ENCODE measurements around the gene ADNP2.

The ADNP2 gene

GRCh38 chr18:80120932-80121331, 11.9 kb downstream of the ADNP2 start:
- Histone ChIP-seq H3K27me3 (ENCODE audit: insufficient read depth, poor library complexity, severe bottlenecking) (no peaks in the 10 kb centered on the region), H3K27ac (replicated peaks) (no peak overlapping the region), H3K4me3 (replicated peaks; ENCODE audit: insufficient read depth, low read length) (no peak overlapping the region)
- DNase-seq (ENCODE audit: low read depth in 1 of 2, low spot score in 1 of 2), result no peak
- TF ChIP-seq, protein P1, sequence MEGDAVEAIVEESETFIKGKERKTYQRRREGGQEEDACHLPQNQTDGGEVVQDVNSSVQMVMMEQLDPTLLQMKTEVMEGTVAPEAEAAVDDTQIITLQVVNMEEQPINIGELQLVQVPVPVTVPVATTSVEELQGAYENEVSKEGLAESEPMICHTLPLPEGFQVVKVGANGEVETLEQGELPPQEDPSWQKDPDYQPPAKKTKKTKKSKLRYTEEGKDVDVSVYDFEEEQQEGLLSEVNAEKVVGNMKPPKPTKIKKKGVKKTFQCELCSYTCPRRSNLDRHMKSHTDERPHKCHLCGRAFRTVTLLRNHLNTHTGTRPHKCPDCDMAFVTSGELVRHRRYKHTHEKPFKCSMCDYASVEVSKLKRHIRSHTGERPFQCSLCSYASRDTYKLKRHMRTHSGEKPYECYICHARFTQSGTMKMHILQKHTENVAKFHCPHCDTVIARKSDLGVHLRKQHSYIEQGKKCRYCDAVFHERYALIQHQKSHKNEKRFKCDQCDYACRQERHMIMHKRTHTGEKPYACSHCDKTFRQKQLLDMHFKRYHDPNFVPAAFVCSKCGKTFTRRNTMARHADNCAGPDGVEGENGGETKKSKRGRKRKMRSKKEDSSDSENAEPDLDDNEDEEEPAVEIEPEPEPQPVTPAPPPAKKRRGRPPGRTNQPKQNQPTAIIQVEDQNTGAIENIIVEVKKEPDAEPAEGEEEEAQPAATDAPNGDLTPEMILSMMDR (IDR thresholded peaks at IDR 0.05; ENCODE audit: insufficient read depth, low read length), result no peak

- Histone ChIP-seq H3K27ac (replicated peaks) (no peak overlapping the region), H3K27me3 (ENCODE audit: insufficient read depth, poor library complexity, severe bottlenecking) (no peaks in the 10 kb centered on the region), H3K4me3 (replicated peaks; ENCODE audit: insufficient read depth, low read length) (no peak overlapping the region)
- no peak for TF ChIP-seq GABPA (IDR thresholded peaks at IDR 0.05; ENCODE audit: low read depth)
- TF ChIP-seq REST (IDR thresholded peaks at IDR 0.05; ENCODE audit: insufficient replicate concordance, low read depth), result no peak
- no peak for TF ChIP-seq SPI1 (IDR thresholded peaks at IDR 0.05; ENCODE audit: borderline replicate concordance, low read depth)
- TF ChIP-seq POLR2AphosphoS5 (IDR thresholded peaks at IDR 0.05; ENCODE audit: low read depth), result no peak
- TF ChIP-seq, protein P1 (IDR thresholded peaks at IDR 0.05; ENCODE audit: insufficient read depth, low read length), result no peak
- DNase-seq (ENCODE audit: low read depth in 1 of 2, low spot score in 1 of 2), result no peak
Measured at GRCh38 chr18:80124131-80124530, 15.1 kb downstream of the ADNP2 start.

DNA sequence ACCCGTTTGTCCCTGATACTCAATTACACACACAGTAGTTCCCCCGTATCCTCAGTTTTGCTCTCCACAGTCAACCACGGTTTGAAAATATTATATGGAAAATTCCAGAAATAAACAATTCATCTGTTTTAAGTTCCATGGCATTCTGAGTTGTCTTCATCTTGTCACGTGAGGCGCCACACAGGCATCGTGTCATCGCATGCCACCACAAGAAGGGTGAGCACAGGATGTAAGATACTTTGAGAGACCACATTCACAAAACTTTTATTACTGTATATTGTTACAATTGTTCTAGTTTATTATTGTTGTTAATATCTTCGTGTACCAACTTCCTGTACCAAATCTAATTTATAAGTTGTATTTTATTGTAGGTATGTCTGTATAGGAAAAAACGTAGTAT, 17.7 kb downstream of the ADNP2 start:
- H3K4me3 ChIP-seq (replicated peaks; ENCODE audit: insufficient read depth, low read length), result no peak overlapping the region
- no peaks in the 10 kb centered on the region for H3K27me3 ChIP-seq (ENCODE audit: insufficient read depth, poor library complexity, severe bottlenecking)
- TF ChIP-seq REST (IDR thresholded peaks at IDR 0.05; ENCODE audit: insufficient replicate concordance, low read depth) (no peak), POLR2AphosphoS5 (IDR thresholded peaks at IDR 0.05; ENCODE audit: low read depth) (no peak), GABPA (IDR thresholded peaks at IDR 0.05; ENCODE audit: low read depth) (no peak), SPI1 (IDR thresholded peaks at IDR 0.05; ENCODE audit: borderline replicate concordance, low read depth) (no peak)
- TF ChIP-seq, protein P1 (IDR thresholded peaks at IDR 0.05; ENCODE audit: insufficient read depth, low read length), result no peak
- H3K27ac ChIP-seq (replicated peaks), result no peak overlapping the region
- DNase-seq (ENCODE audit: low read depth in 1 of 2, low spot score in 1 of 2), result no peak

- no peak for DNase-seq (ENCODE audit: low read depth in 1 of 2, low spot score in 1 of 2)
- H3K4me3 ChIP-seq (replicated peaks; ENCODE audit: insufficient read depth, low read length), result no peak overlapping the region
- H3K27me3 ChIP-seq (ENCODE audit: insufficient read depth, poor library complexity, severe bottlenecking), result no peaks in the 10 kb centered on the region
- TF ChIP-seq SPI1 (IDR thresholded peaks at IDR 0.05; ENCODE audit: borderline replicate concordance, low read depth) (no peak), REST (IDR thresholded peaks at IDR 0.05; ENCODE audit: insufficient replicate concordance, low read depth) (no peak), GABPA (IDR thresholded peaks at IDR 0.05; ENCODE audit: low read depth) (no peak), POLR2AphosphoS5 (IDR thresholded peaks at IDR 0.05; ENCODE audit: low read depth) (no peak)
- TF ChIP-seq, protein P1 (IDR thresholded peaks at IDR 0.05; ENCODE audit: insufficient read depth, low read length), result no peak
- no peak overlapping the region for H3K27ac ChIP-seq (replicated peaks)
Measured at GRCh38 chr18:80127635-80128034, 18.6 kb downstream of the ADNP2 start.
